ENCODE results near the gene MTR. TPM values are rescaled to one million over a fixed set of nuclear protein-coding genes. Genes with fewer than 3 reads are reported as not detected.
"Not testable (repeated sequence)": the region's sequence is repeated elsewhere in the genome, so short reads cannot be mapped to it uniquely, and the experiment has no call there.

MTR gene
- total and polyA plus RNA-seq, 2 experiments from 2014 or later, result 23.9 to 61.7 TPM

DNA sequence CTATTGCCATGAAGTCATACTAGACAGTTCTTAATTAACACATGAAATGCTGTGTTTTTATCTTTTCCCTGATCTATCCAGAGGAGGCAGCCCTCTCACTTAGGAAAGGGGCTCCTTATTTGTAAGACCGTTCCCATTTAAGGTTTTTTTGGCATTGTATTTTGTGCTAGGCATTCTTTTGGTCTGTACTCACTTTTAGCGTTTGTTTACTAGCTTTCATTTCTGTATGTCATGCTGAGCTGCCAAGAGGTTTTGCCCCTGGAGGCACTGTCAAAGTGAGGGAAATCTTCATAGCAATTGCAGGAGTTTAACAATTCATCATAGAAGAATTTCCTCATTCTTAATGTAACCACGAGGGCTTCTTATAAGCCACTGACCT, 59.5 kb downstream of the MTR start:
- TF ChIP-seq, protein P1, sequence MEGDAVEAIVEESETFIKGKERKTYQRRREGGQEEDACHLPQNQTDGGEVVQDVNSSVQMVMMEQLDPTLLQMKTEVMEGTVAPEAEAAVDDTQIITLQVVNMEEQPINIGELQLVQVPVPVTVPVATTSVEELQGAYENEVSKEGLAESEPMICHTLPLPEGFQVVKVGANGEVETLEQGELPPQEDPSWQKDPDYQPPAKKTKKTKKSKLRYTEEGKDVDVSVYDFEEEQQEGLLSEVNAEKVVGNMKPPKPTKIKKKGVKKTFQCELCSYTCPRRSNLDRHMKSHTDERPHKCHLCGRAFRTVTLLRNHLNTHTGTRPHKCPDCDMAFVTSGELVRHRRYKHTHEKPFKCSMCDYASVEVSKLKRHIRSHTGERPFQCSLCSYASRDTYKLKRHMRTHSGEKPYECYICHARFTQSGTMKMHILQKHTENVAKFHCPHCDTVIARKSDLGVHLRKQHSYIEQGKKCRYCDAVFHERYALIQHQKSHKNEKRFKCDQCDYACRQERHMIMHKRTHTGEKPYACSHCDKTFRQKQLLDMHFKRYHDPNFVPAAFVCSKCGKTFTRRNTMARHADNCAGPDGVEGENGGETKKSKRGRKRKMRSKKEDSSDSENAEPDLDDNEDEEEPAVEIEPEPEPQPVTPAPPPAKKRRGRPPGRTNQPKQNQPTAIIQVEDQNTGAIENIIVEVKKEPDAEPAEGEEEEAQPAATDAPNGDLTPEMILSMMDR (IDR thresholded peaks at IDR 0.05; ENCODE audit: low read depth, low read length), result no peak
- peaks cover 3% of the 10 kb centered on the region for H3K4me1 ChIP-seq (ENCODE audit: low read depth)
- H3K4me3 ChIP-seq, result no peak overlapping the region
- H3K27ac ChIP-seq, result no peak overlapping the region
- H3K9me3 ChIP-seq (ENCODE audit: low read depth), result no peaks in the 10 kb centered on the region
- H3K27me3 ChIP-seq, result no peaks in the 10 kb centered on the region
- H3K36me3 ChIP-seq, result peaks cover 48% of the 10 kb centered on the region
- peak in 1 of 2 donors; percentile 62 for DNase-seq (ENCODE audit: low read depth in 1 of 2, low spot score in 1 of 2)

DNA sequence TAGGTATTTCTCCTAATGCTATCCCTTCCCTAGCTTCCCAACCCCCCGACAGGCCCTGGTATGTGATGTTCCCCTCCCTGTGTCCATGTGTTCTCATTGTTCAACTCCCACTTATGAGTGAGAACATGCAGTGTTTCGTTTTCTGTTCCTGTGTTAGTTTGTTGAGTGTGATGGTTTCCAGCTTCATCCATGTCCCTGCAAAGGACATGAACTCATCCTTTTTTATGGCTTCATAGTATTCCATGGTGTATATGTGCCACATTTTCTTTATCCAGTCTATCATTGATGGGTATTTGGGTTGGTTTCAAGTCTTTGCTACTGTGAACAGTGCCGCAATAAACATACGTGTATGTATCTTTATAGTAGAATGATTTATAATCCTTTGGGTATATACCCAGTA, 61.6 kb downstream of the MTR start:
- Histone ChIP-seq H3K36me3 (peaks cover 41% of the 10 kb centered on the region), H3K4me1 (ENCODE audit: low read depth) (peaks cover 10% of the 10 kb centered on the region)
- H3K27me3 ChIP-seq; H3K27ac ChIP-seq; H3K9me3 ChIP-seq (ENCODE audit: low read depth); H3K4me3 ChIP-seq; DNase-seq (ENCODE audit: low read depth in 1 of 2, low spot score in 1 of 2): not testable (repeated sequence)

DNA sequence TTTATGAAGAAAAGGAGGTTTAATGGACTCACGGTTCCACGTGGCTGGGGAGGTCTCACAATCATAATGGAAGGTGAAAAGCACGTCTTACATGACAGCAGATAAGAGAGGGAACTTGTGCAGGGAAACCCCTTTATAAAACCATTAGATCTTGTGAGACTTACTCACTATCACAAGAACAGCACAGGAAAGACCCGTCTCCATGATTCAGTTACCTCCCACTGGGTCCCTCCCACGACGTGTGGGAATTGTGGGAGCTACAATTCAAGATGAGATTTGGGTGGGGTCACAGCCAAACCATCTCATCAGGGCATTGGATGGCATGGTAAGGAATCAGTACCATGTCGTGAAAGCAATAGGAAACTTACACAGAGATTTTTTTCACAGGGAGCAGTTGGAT, 63.1 kb downstream of the MTR start:
- H3K27ac ChIP-seq, result no peak overlapping the region
- no peaks in the 10 kb centered on the region for H3K9me3 ChIP-seq (ENCODE audit: low read depth)
- peaks cover 42% of the 10 kb centered on the region for H3K36me3 ChIP-seq
- no peak overlapping the region for H3K4me3 ChIP-seq
- no peaks in the 10 kb centered on the region for H3K27me3 ChIP-seq
- TF ChIP-seq, protein P1 (IDR thresholded peaks at IDR 0.05; ENCODE audit: low read depth, low read length), result no peak
- H3K4me1 ChIP-seq (ENCODE audit: low read depth), result peaks cover 13% of the 10 kb centered on the region
- no peak for DNase-seq (ENCODE audit: low read depth in 1 of 2, low spot score in 1 of 2)

DNA sequence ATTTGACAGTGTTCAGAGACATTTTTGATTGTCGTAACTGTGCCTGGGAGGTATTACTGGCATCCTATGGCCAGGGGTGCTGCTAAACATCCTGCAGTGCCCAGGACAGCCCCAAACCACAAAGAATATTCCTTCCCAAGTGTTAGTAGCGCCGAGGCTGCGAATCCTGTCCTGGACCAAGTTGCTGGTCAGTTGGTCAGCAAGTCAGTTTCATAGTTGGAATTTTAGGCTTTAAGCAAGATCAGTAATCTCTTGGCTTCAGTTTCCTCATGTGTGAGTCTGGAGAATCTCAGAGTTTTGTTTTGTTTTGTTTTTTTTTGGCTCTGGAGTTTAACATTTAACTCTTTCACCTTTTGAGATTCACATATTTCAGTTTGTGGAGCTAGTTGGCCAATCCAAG, 65.0 kb downstream of the MTR start:
- H3K4me3 ChIP-seq, result no peak overlapping the region
- peak in 1 of 2 donors; percentile 28 for DNase-seq (ENCODE audit: low read depth in 1 of 2, low spot score in 1 of 2)
- peaks cover 32% of the 10 kb centered on the region for H3K36me3 ChIP-seq
- peak overlapping the region; percentile 5 for H3K27ac ChIP-seq
- peaks cover 13% of the 10 kb centered on the region for H3K4me1 ChIP-seq (ENCODE audit: low read depth)
- H3K9me3 ChIP-seq (ENCODE audit: low read depth), result no peaks in the 10 kb centered on the region
- H3K27me3 ChIP-seq, result no peaks in the 10 kb centered on the region
- TF ChIP-seq, protein P1 (IDR thresholded peaks at IDR 0.05; ENCODE audit: low read depth, low read length), result no peak

DNA sequence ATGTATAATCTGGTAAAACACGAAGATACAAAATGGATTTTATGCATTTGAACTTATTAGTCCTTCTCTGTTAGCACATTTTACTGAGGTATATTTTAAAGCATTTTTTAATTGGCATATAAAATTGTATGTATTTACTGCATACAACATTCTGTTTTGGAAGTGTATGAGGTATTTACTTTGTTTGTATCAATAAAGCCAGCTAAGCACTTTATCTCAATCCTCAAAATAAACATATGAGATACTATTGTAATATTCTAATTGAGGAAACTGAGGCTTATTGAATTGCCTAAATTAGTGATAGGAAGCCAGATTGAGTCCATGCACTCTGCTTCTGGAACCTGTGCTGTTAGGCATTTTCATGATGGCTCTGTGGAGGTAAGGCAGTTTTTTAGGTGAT, 65.6 kb downstream of the MTR start:
- no peaks in the 10 kb centered on the region for H3K27me3 ChIP-seq
- no peak overlapping the region for H3K4me3 ChIP-seq
- TF ChIP-seq, protein P1 (IDR thresholded peaks at IDR 0.05; ENCODE audit: low read depth, low read length), result no peak
- DNase-seq (ENCODE audit: low read depth in 1 of 2, low spot score in 1 of 2), result no peak
- peak overlapping the region; percentile 5 for H3K27ac ChIP-seq
- H3K36me3 ChIP-seq, result peaks cover 27% of the 10 kb centered on the region
- H3K9me3 ChIP-seq (ENCODE audit: low read depth), result no peaks in the 10 kb centered on the region
- peaks cover 13% of the 10 kb centered on the region for H3K4me1 ChIP-seq (ENCODE audit: low read depth)

DNA sequence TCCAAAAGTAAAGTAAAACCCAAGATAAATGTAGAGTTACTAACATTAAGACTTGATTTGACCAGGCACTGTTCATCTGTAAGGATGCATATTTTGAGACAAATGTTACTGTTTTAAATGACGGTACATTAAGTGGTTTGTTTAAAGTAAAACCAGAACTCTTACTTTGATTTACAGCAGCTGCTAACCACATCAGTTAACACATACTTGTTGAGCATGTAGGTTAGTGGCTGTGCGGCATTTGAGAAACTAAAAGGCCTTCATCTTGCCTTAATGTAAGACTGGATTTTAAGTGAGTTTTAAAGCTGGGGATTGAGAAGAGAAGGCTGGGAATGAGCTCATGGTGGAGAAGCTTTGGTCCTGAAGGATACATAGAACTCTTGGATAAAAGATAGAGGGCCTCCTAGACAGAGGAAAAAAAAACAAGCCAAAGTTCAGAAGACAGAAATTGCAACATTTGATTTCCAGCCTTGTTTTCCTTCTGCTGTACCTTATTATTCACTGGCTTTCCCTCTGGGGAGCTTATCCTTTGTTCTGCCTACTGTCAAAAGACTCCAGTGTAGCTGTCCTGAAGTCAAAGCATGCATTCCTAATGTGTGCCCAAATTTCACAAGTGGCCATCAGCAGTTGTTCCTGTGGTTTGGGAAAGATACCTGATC, 66.6 kb downstream of the MTR start:
- Histone ChIP-seq H3K9me3 (ENCODE audit: low read depth) (no peaks in the 10 kb centered on the region), H3K36me3 (peaks cover 25% of the 10 kb centered on the region), H3K4me3 (no peak overlapping the region), H3K4me1 (ENCODE audit: low read depth) (peaks cover 13% of the 10 kb centered on the region), H3K27ac (peak overlapping the region; percentile 49), H3K27me3 (no peaks in the 10 kb centered on the region)
- DNase-seq (ENCODE audit: low read depth in 1 of 2, low spot score in 1 of 2), result peak; percentile 39
- TF ChIP-seq, protein P1 (IDR thresholded peaks at IDR 0.05; ENCODE audit: low read depth, low read length), result no peak
